GM21576 (cell line): Measurements from ENCODE around the gene ETFA.

Experiments used
- ATAC-seq: cut with Tn5 transposase; IDR thresholded peaks from one replicate; pipeline ENCODE4 v1.9.1; 2021; ENCODE audit warnings: mild to moderate bottlenecking, moderate library complexity; ENCODE audit not compliant: unreplicated experiment

The ETFA gene

GRCh38 chr15:76197703-76198455 is 113.4 kb downstream of the ETFA start:
- no peak for ATAC-seq

GRCh38 chr15:76196269-76197231 is 114.7 kb downstream of the ETFA start:
- no peak for ATAC-seq

- ATAC-seq = no peak
These were observed 115.6 kb downstream of the ETFA start for GRCh38 chr15:76195506-76196268.

- no peak for ATAC-seq
These were observed 117.3 kb downstream of the ETFA start for GRCh38 chr15:76193934-76194333.

- no peak for ATAC-seq
These were observed 118.6 kb downstream of the ETFA start for GRCh38 chr15:76192715-76193114.

- ATAC-seq = no peak
These were observed 119.6 kb downstream of the ETFA start for GRCh38 chr15:76191539-76192244.

GRCh38 chr15:76190751-76191538 is 120.3 kb downstream of the ETFA start:
- ATAC-seq = peak; percentile 80

- ATAC-seq = no peak
These were observed 121.2 kb downstream of the ETFA start for GRCh38 chr15:76190070-76190564.

- ATAC-seq = no peak
These were observed 122.2 kb downstream of the ETFA start for GRCh38 chr15:76189106-76189505.

GRCh38 chr15:76187163-76187562 is 124.1 kb downstream of the ETFA start:
- ATAC-seq = no peak

GRCh38 chr15:76185716-76186115 is 125.6 kb downstream of the ETFA start:
- ATAC-seq = no peak

GRCh38 chr15:76184650-76185035 is 126.6 kb downstream of the ETFA start:
- no peak for ATAC-seq

GRCh38 chr15:76183930-76184649 is 127.2 kb downstream of the ETFA start:
- no peak for ATAC-seq

GRCh38 chr15:76181705-76182107 is 129.6 kb downstream of the ETFA start:
- ATAC-seq = peak; percentile 72

- ATAC-seq = no peak
These were observed 130.9 kb downstream of the ETFA start for GRCh38 chr15:76180321-76180720.

- ATAC-seq = no peak
These were observed 132.2 kb downstream of the ETFA start for GRCh38 chr15:76179023-76179422.

- ATAC-seq = no peak
These were observed 132.8 kb downstream of the ETFA start for GRCh38 chr15:76178296-76179000.

GRCh38 chr15:76177491-76178040 is 133.7 kb downstream of the ETFA start:
- ATAC-seq = no peak
